GM19043 (cell line): ENCODE results near the gene SMG5.

Source experiments
- ATAC-seq: cut with Tn5 transposase; IDR thresholded peaks from one replicate; pipeline ENCODE4 v1.9.1; 2021; ENCODE audit warnings: low read depth; ENCODE audit not compliant: unreplicated experiment

The SMG5 gene

DNA sequence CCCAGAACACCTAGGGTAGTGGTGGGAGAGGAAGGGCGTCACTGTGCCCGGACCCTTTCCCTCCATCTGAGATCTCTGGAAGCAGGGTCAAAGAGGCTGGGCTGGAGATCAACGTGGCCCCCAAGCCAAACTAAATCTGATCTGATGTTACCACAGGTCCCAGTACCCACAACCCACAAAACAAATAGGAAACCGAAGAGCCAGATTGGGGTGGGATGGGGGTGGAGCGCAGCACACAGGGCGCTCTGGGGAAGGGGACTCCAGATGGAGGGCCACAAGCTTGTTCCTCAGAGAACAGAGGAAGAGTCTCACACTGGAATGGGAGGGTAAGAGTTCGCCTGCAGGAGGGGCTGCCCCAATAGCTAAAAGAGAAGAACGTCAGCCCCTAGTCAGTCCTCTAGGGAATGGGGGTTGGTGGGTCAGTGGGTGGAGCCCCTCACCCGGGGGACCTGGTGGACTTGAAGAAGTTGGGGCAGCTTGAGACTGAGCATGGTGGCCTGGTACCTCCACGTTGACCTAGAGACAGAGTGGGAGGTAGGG, 36.3 kb downstream of the SMG5 start:
- ATAC-seq = no peak

DNA sequence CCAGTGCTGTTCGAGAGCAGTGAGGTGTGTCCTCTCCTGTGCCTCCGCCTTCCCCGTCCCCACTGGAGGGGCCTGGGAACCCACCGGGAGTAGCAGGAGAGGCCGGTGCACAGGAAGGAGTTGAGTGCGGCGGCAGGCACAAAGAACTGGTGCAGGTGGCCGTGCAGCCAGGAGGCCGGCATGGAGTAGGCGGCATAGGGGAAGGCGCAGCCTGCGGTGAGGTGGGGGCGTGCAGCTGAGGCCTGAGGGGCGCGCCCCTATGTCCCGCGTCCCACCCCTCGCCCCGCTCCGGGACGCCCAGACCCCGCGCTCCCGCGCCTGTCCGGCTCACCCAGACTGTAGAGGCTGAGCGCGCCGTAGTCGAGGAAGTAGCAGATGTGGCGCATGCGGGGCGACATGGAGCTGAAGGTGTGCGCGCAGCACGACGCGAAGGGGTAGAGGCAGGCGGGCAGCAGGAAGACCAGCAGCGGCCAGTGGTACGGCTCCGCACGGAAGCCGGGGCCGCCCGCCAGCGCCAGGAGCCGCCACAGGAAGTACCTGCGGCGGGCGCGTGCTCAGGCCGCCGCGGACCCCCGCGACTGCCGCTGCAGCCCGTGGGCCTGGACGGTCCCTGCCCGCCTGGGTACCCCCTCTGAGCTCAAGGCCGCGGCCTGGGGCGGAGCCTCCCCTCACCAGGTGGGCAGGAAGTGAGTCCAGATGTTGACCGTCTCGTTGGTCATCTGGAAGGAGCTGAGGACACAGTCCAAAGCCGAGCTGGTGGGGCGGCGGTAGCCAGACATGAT, 37.0 kb downstream of the SMG5 start:
- no peak for ATAC-seq

DNA sequence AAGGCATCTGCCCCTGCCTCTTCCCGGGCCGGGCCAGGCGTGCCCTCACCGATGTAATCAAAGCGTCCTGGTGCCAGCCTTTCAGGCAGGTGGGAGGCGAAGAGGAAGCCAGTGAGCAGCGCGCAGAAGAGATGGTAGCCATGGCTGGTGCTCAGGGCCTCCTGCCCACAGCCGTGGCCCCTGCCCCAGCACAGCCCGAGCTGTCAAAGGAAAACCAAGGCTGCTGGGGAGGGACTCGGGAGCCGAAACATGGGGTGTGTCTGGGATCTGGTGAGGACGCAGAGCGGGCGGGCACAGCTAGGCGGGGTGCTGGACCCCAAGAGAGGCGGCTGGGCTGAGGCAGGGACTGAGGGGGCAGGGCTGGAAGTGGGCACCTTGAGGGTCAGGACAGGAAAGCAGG, 37.9 kb downstream of the SMG5 start:
- no peak for ATAC-seq

DNA sequence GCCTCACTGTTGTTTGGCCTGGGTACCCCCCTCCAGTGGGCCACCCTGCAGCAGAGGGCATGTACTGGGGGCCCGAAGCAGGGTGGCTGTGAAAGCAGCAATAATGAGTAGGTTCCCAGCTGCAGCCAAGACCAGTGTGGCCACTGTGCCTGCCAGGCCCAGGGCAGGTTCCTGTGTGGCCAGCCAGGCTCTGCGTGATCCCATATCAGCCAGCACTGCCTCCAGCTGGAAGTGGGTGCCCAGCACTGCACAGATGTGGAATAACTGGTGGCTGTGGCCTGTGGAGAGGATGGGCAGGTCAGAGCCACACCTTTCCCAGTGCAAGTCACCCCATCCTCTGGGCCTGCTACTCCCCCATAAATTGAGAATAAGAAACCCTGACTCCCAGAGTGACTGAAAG, 38.5 kb downstream of the SMG5 start:
- ATAC-seq = no peak

DNA sequence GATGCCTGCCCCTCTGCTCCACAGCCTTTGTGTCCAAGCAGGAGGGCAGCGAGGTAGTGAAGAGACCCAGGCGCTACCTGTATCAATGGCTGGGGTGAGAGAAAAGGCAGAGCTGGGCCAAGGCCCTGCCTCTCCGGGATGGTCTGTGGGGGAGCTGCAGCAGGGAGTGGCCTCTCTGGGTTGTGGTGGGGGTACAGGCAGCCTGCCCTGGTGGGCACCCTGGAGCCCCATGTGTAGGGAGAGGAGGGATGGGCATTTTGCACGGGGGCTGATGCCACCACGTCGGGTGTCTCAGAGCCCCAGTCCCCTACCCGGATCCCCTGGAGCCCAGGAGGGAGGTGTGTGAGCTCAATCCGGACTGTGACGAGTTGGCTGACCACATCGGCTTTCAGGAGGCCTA, 39.9 kb downstream of the SMG5 start:
- no peak for ATAC-seq

GRCh38 chr1:156241926-156242325, 40.7 kb downstream of the SMG5 start, which contains the start of gene BGLAP:
Gene BGLAP, plus strand, starts transcription at chr1:156242184. Its CDS starts 48 bp downstream, at chr1:156242232.
- ATAC-seq = no peak

GRCh38 chr1:156241311-156241811, 41.3 kb downstream of the SMG5 start:
- no peak for ATAC-seq

DNA sequence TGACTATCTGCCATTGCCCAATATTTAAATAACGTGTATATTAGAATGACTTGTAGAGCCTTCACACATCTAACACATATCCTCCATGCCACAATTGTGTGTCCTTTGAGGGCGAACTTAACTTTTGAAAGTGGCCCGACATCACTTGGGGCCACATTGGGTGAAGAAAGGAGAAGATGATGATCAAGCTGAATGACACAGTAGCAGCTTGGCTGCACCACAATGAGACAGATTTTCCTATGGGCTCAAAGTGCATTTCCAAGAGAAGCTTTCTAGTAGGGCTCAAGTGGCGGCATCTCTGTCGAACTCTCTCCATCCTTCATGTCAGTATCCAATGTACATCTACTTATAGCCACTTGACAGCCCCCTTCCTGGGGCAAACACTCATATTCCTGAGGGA, 44.4 kb downstream of the SMG5 start:
- ATAC-seq = no peak

DNA sequence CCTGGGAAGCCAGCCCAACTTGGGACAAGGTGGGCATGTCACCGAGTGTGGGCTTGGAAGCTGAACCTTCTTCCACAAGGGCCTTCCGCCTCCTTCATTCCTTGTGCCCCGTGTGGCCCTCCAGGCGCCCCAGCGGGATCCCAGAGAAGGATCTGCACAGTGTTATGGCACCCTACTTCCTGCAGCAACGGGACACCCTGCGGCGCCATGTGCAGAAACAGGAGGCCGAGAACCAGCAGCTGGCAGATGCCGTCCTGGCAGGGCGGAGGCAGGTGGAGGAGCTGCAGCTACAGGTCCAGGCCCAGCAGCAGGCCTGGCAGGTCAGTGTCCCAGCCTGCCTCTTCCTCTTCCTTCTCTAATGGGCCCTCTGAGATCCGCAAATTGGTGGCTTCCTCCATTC, 46.5 kb downstream of the SMG5 start:
- no peak for ATAC-seq

- ATAC-seq = no peak
Measured at GRCh38 chr1:156233426-156234127, 49.0 kb downstream of the SMG5 start.

DNA sequence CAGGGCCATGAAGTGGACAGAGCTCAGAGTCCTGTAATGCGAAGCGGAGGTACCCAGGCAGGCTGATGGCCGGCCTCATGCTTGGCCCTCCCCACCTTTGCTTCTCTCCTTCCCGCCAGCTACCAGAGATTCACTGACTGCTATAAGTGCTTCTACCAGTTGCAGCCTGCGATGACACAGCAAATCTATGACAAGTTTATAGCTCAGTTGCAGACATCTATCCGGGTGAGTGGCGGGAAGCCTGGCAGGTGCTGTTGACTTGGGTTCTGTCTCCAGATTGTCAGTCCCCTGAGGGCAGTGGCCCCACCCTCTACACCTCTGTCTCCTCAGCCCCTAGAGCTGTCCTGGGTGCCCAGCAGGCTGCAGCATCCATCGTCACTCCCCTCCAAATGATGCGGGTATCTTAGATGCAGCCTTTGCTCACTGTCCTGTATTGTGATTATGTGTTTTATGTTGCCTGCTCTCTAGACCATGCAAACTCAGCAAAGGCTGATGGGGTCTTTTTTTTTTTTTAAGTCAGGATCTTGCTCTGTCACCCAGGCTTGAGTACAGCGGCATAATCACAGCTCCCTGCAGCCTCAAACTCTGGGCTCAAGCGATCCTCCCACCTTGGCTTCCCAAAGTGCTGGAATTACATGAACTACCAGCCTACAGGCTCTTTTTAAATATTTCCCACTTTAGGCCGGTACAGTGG, 50.3 kb downstream of the SMG5 start:
- no peak for ATAC-seq

DNA sequence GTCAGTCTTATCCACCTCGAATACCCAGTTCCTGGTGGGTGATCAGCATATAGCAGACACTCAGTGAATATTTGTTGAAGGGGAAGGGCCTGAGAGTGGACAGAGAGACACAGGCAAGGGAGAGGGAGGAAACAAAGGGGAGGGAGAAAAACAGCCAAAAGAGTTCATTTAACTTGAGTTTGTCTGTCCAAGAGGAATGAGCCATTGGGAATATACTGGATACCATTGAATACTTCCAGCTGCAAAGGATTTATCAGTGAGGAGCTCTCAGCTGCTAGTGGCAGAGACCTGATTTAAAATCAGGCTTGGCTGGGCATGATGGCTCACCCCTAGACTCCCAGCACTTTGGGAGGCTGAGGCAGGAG, 52.2 kb downstream of the SMG5 start:
- ATAC-seq = no peak

DNA sequence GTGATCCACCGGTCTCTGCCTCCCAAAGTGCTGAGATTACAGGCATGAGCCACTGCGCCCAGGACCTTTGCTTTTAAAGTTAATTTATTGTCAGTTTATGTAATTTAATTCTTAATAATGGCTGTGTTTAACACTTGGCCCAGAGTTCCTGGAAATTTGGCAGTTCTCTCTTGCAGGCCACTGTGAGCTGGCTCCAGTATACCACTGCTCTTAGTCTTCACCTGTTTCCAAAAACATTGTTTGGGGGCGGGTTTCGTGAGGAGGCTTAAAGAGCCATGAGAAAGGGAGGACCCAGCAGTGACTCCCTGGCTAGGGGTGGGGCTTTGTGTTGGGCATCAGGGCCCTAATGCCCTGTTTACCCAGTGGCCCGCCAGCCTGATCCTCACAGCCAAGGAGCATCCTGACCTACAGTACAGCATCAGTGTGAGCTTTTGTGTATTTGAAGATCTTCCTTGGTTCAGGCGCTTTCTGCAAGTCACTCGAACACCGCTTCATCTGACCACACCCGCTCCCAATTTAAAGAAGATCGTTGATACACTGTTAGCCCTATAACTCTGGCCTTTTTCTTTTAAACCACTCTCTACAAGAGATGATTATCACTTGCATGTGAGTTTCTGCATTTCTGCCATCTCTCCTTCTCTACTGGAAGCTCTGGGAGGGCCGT, 52.7 kb downstream of the SMG5 start:
- ATAC-seq = no peak

GRCh38 chr1:156228501-156228900, 54.1 kb downstream of the SMG5 start:
- ATAC-seq = no peak

DNA sequence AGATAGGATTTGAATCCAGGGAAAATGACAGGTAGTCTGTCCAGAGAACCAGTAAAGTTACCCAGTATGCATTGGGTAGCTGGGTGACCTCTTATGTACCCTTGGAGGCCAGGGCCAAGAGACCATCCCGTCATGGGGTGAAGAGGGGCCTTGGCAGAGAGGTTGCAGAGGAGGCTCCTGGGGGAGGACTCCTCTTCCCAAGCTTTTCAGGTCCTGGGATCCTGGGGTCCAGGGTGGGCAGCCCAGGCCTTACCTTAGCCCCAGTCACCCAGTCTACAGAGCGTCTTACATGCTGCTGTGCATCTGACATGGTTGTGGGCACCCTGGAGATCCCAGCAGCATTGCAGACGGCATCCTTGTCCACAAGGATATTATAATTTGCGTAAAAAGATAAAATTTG, 55.8 kb downstream of the SMG5 start:
- peak; percentile 9 for ATAC-seq

DNA sequence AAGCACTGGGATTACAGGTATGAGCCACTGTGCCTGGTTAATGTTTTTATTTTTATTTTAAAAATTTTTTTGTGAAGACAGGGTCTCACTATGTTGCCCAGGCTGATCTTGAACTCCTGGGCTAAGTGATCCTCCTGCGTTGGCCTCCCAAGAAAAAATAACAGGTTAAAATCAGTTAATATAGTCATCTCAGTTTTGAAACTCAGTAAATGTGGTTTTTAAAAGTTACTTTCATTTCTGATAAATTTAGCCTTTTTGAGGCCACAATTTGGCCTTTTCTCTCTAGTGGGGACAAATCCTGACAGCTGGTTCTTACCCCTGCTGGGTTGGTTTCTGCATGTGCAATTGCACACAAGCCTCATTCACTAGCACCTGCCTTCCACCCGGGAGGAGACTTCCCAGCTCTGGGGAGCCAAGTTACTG, 56.5 kb downstream of the SMG5 start:
- peak; percentile 67 for ATAC-seq

GRCh38 chr1:156225677-156226014, 57.0 kb downstream of the SMG5 start:
- no peak for ATAC-seq

- no peak for ATAC-seq
Measured at GRCh38 chr1:156221986-156222692, 60.5 kb downstream of the SMG5 start.

DNA sequence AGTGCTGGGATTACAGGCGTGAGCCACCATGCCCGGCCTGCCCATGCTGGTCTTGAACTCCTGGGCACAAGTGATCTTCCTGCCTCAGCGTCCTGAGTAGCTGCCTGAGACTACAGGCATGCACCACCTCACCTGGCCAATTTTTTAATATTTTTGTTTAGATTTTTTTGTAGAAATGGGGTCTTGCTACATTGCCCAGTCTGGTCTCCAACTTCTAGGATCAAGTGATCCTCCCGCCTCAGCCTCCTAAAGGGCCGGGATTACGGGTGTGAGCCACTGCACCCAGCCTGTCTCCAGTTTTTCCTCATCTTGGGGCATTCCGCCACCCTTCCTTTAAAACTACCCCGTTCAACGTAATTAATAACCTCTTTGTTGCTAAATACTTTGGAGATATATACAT, 62.4 kb downstream of the SMG5 start:
- no peak for ATAC-seq

DNA sequence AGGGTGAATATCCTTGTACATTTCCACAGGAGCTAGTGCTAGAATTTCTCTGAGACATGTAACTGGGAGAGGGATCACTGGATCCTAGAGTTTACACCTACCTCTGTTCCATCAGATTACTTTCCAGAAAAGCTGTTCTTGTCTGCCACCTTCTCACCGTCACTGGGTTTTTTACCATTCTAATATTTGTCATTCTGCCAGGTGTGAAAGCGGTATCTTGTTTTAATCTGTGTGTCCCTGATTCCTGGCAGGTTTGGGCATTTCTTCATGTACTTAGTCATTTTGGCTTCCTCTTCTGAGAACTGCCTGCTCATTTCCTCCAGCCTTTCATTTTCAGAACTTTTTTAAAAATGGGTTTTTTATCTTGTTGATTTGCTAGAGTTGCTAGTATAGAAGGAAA, 64.8 kb downstream of the SMG5 start:
- ATAC-seq = no peak
